Neuronal stem cell (in vitro differentiated cells): ENCODE data around the gene CAPNS1.

ENCODE experiments used
- DNase-seq: peaks from one replicate; pipeline ENCODE4 v3.0.0-alpha.2; 2013; ENCODE audit warnings: low spot score
- H2AFZ ChIP-seq: one replicate; pipeline ENCODE4 v1.6.1; 2013; ENCODE audit warnings: mild to moderate bottlenecking, low read length, inconsistent platforms
- H2AK5ac ChIP-seq: 2 replicates; pipeline ENCODE4 v1.6.1; 2013; ENCODE audit warnings: low read depth, mild to moderate bottlenecking, inconsistent platforms, low read length, moderate library complexity, mixed read lengths
- H2BK120ac ChIP-seq: 2 replicates; pipeline ENCODE4 v1.6.1; 2013; ENCODE audit warnings: low read depth, mild to moderate bottlenecking, inconsistent platforms, low read length, moderate library complexity, mixed read lengths
- H2BK12ac ChIP-seq: one replicate; pipeline ENCODE4 v1.6.1; 2013; ENCODE audit warnings: low read length, inconsistent platforms
- H2BK15ac ChIP-seq: 2 replicates; pipeline ENCODE4 v1.6.1; 2013; ENCODE audit warnings: mild to moderate bottlenecking, low read length, inconsistent platforms, mixed read lengths
- H2BK5ac ChIP-seq: one replicate; pipeline ENCODE4 v1.6.1; 2013; ENCODE audit warnings: inconsistent platforms, mild to moderate bottlenecking, low read length, moderate library complexity
- H3K14ac ChIP-seq: one replicate; pipeline ENCODE4 v1.6.1; 2013; ENCODE audit warnings: low read length, inconsistent platforms
- H3K18ac ChIP-seq: 2 replicates; pipeline ENCODE4 v1.6.1; 2013; ENCODE audit warnings: low read length, inconsistent platforms
- H3K23ac ChIP-seq: 2 replicates; pipeline ENCODE4 v1.6.1; 2013; ENCODE audit warnings: low read depth, mild to moderate bottlenecking, mixed read lengths, low read length, inconsistent platforms; ENCODE audit not compliant: poor library complexity
- H3K27ac ChIP-seq: replicated peaks from 3 replicates; pipeline ENCODE4 v1.5.1; 2013; ENCODE audit warnings: low read length, inconsistent platforms
- H3K27me3 ChIP-seq, 3 experiments: 2 replicates each; pipeline ENCODE4 v1.6.1; 2013; ENCODE audit warnings: low read length in 3 of 3, mild to moderate bottlenecking in 2 of 3, inconsistent platforms in 1 of 3, low read depth in 1 of 3, mixed read lengths in 1 of 3, moderate library complexity in 1 of 3; ENCODE audit not compliant: control insufficient read depth in 3 of 3, insufficient read depth in 3 of 3
- H3K36me3 ChIP-seq, 2 donors: replicated peaks in 1 of 2; 2 replicates each; pipeline ENCODE4 v1.6.1; 2013; ENCODE audit warnings: low read length in 2 of 2; ENCODE audit not compliant: control insufficient read depth in 2 of 2, insufficient read depth in 2 of 2
- H3K4ac ChIP-seq: 2 replicates; pipeline ENCODE4 v1.6.1; 2013; ENCODE audit warnings: inconsistent platforms, mild to moderate bottlenecking, low read length, moderate library complexity
- H3K4me1 ChIP-seq, 2 donors: 1 replicate in 1 of 2; 2 replicates in 1 of 2; pipeline ENCODE4 v1.6.1; 2013; ENCODE audit warnings: low read length in 2 of 2, low read depth in 1 of 2; ENCODE audit not compliant: control insufficient read depth in 2 of 2, insufficient read depth in 1 of 2
- H3K4me2 ChIP-seq: one replicate; pipeline ENCODE4 v1.6.1; 2013; ENCODE audit warnings: mild to moderate bottlenecking, low read length, inconsistent platforms; ENCODE audit not compliant: insufficient read depth, poor library complexity, severe bottlenecking
- H3K4me3 ChIP-seq, 2 donors: 2 replicates each; pipeline ENCODE4 v1.5.1; 2013; ENCODE audit warnings: low read length in 2 of 2, mild to moderate bottlenecking in 2 of 2, inconsistent platforms in 1 of 2, moderate library complexity in 1 of 2
- H3K79me1 ChIP-seq: one replicate; pipeline ENCODE4 v1.6.1; 2013; ENCODE audit warnings: low read depth, mild to moderate bottlenecking, inconsistent platforms, low read length, moderate library complexity
- H3K9ac ChIP-seq: one replicate; pipeline ENCODE4 v1.6.1; 2013; ENCODE audit warnings: mild to moderate bottlenecking, low read depth, low read length, inconsistent platforms; ENCODE audit not compliant: poor library complexity
- H3K9me3 ChIP-seq, 2 donors: replicated peaks in 1 of 2; 2 replicates each; pipeline versions ENCODE3 to v1.6.1; 2013; ENCODE audit warnings: low read length in 2 of 2, mild to moderate bottlenecking in 2 of 2, inconsistent platforms in 1 of 2, low read depth in 1 of 2, mixed read lengths in 1 of 2, moderate library complexity in 1 of 2; ENCODE audit not compliant: control insufficient read depth in 2 of 2, insufficient read depth in 1 of 2
- H4K8ac ChIP-seq: one replicate; pipeline ENCODE4 v1.6.1; 2013; ENCODE audit warnings: low read depth, mild to moderate bottlenecking, inconsistent platforms, low read length, moderate library complexity
- H4K91ac ChIP-seq: one replicate; pipeline ENCODE4 v1.6.1; 2013; ENCODE audit warnings: low read length, low read depth, mild to moderate bottlenecking, inconsistent platforms; ENCODE audit not compliant: poor library complexity
- WGBS, 2 donors: extraction: QIAGEN DNeasy Blood & Tissue Kit; methylation state at CpG; one replicate each; pipeline ENCODE4 v1.1.7; 2013; ENCODE audit warnings: missing lambda C conversion rate in 2 of 2, mixed read lengths in 1 of 2; ENCODE audit not compliant: insufficient read length in 2 of 2, insufficient replicate concordance in 1 of 2; ENCODE audit errors: extremely low coverage in 2 of 2; 5-methylcytosine and 5-hydroxymethylcytosine counted together

The CAPNS1 gene

GRCh38 chr19:36142496-36142895 lies 2.6 kb downstream of the CAPNS1 start:
- Histone ChIP-seq H4K8ac (no peak overlapping the region), H2BK12ac (no peak overlapping the region), H3K4me1 (peaks cover 2 to 7% of the 10 kb centered on the region in 2 donors), H2BK15ac (no peak overlapping the region), H3K4me3 (peak overlapping the region in 1 of 2 donors; percentile 6), H3K9ac (peak overlapping the region; percentile 0), H3K27me3 (no peaks in the 10 kb centered on the region), H3K14ac (no peak overlapping the region), H2AK5ac (no peak overlapping the region), H4K91ac (no peak overlapping the region), H2BK5ac (peak overlapping the region; percentile 72), H2BK120ac (no peak overlapping the region), H3K23ac (no peak overlapping the region), H3K36me3 (peaks cover 36 to 55% of the 10 kb centered on the region in 2 donors), H3K79me1 (peaks cover 12% of the 10 kb centered on the region), H3K27ac (no peak overlapping the region), H3K4ac (no peak overlapping the region), H3K18ac (no peak overlapping the region), H3K9me3 (peaks cover 0 to 3% of the 10 kb centered on the region in 2 donors), H2AFZ (no peak overlapping the region), H3K4me2 (no peak overlapping the region)
- no CpG with 5 or more reads among the region's 9 CpGs for WGBS, 2 donors
- no peak for DNase-seq

- no peak overlapping the region for H3K4ac ChIP-seq
- no peak overlapping the region for H3K14ac ChIP-seq
- peaks cover 0 to 3% of the 10 kb centered on the region in 2 donors for H3K9me3 ChIP-seq
- H3K79me1 ChIP-seq: peaks cover 12% of the 10 kb centered on the region
- peaks cover 0 to 7% of the 10 kb centered on the region in 2 donors for H3K4me1 ChIP-seq
- no peak overlapping the region for H3K4me2 ChIP-seq
- H2AK5ac ChIP-seq: no peak overlapping the region
- no peak overlapping the region for H3K27ac ChIP-seq
- no peak for DNase-seq
- H4K91ac ChIP-seq: no peak overlapping the region
- no peaks in the 10 kb centered on the region for H3K27me3 ChIP-seq
- no peak overlapping the region for H3K9ac ChIP-seq
- H4K8ac ChIP-seq: no peak overlapping the region
- no peak overlapping the region for H2BK12ac ChIP-seq
- H2BK15ac ChIP-seq: no peak overlapping the region
- no peak overlapping the region for H3K23ac ChIP-seq
- H2AFZ ChIP-seq: no peak overlapping the region
- no peak overlapping the region for H3K18ac ChIP-seq
- H2BK120ac ChIP-seq: no peak overlapping the region
- peaks cover 46 to 73% of the 10 kb centered on the region in 2 donors for H3K36me3 ChIP-seq
- no CpG with 5 or more reads among the region's 6 CpGs for WGBS, 2 donors
- no peak overlapping the region for H2BK5ac ChIP-seq
- H3K4me3 ChIP-seq: no peak overlapping the region
Measured at GRCh38 chr19:36144624-36145023, 4.8 kb downstream of the CAPNS1 start.

GRCh38 chr19:36149673-36150406 lies 10.0 kb downstream of the CAPNS1 start:
- Histone ChIP-seq H3K27me3 (no peaks in the 10 kb centered on the region), H4K91ac (no peak overlapping the region), H3K9me3 (peaks cover 0 to 3% of the 10 kb centered on the region in 2 donors), H3K4me1 (no peaks in the 10 kb centered on the region), H3K4me3 (no peak overlapping the region), H2BK120ac (no peak overlapping the region), H4K8ac (no peak overlapping the region), H2BK15ac (no peak overlapping the region), H3K36me3 (peaks cover 46 to 68% of the 10 kb centered on the region in 2 donors), H3K4ac (no peak overlapping the region), H3K27ac (no peak overlapping the region), H2BK12ac (no peak overlapping the region), H3K14ac (no peak overlapping the region), H3K79me1 (peaks cover 2% of the 10 kb centered on the region), H3K23ac (no peak overlapping the region), H3K9ac (no peak overlapping the region), H2AFZ (no peak overlapping the region), H3K4me2 (no peak overlapping the region), H2AK5ac (no peak overlapping the region), H3K18ac (no peak overlapping the region), H2BK5ac (no peak overlapping the region)
- DNase-seq: no peak
- no CpG with 5 or more reads among the region's 13 CpGs for WGBS, 2 donors

GRCh38 chr19:36150586-36150985 lies 10.7 kb downstream of the CAPNS1 start:
- no peak overlapping the region for H4K8ac ChIP-seq
- H3K4me2 ChIP-seq: no peak overlapping the region
- H3K14ac ChIP-seq: no peak overlapping the region
- peaks cover 2% of the 10 kb centered on the region for H3K79me1 ChIP-seq
- no peak for DNase-seq
- no CpG with 5 or more reads among the region's 5 CpGs for WGBS, 2 donors
- H2BK15ac ChIP-seq: no peak overlapping the region
- H3K9me3 ChIP-seq: peaks cover 0 to 3% of the 10 kb centered on the region in 2 donors
- no peak overlapping the region for H3K4me3 ChIP-seq
- no peak overlapping the region for H4K91ac ChIP-seq
- H3K4ac ChIP-seq: no peak overlapping the region
- peaks cover 43 to 61% of the 10 kb centered on the region in 2 donors for H3K36me3 ChIP-seq
- peak overlapping the region; percentile 30 for H3K9ac ChIP-seq
- no peak overlapping the region for H2AFZ ChIP-seq
- no peaks in the 10 kb centered on the region for H3K27me3 ChIP-seq
- H2AK5ac ChIP-seq: peak overlapping the region; percentile 26
- H3K4me1 ChIP-seq: no peaks in the 10 kb centered on the region
- H2BK120ac ChIP-seq: no peak overlapping the region
- no peak overlapping the region for H3K27ac ChIP-seq
- no peak overlapping the region for H3K23ac ChIP-seq
- H2BK5ac ChIP-seq: no peak overlapping the region
- H3K18ac ChIP-seq: no peak overlapping the region
- no peak overlapping the region for H2BK12ac ChIP-seq
